Endodermal cell (in vitro differentiated cells): ENCODE measurements around the gene PHLDB2. TPM values are rescaled to one million over a fixed set of nuclear protein-coding genes. Genes with fewer than 3 reads are reported as not detected.

Source experiments
- DNase-seq: peaks from one replicate; pipeline ENCODE4 v3.0.0-alpha.2; 2017
- H3K27ac ChIP-seq: 2 replicates; pipeline ENCODE4 v1.5.1; 2013; ENCODE audit warnings: mild to moderate bottlenecking, low read depth, low read length, moderate library complexity
- H3K27me3 ChIP-seq: 2 replicates; pipeline ENCODE4 v1.6.1; 2013; ENCODE audit warnings: mild to moderate bottlenecking, low read length, moderate library complexity; ENCODE audit not compliant: insufficient read depth, control insufficient read depth, poor library complexity, severe bottlenecking
- H3K36me3 ChIP-seq: 2 replicates; pipeline ENCODE4 v1.7.0; 2013; ENCODE audit warnings: mild to moderate bottlenecking, low read length, moderate library complexity; ENCODE audit not compliant: control insufficient read depth, insufficient read depth
- H3K4me1 ChIP-seq: one replicate; pipeline ENCODE4 v1.7.0; 2013; ENCODE audit warnings: low read length; ENCODE audit not compliant: control insufficient read depth, insufficient read depth
- H3K4me3 ChIP-seq: 2 replicates; pipeline ENCODE4 v1.5.1; 2013; ENCODE audit warnings: mild to moderate bottlenecking, low read length, moderate library complexity
- H3K9ac ChIP-seq: 2 replicates; pipeline ENCODE4 v1.6.1; 2013; ENCODE audit warnings: mild to moderate bottlenecking, low read length, moderate library complexity; ENCODE audit not compliant: poor library complexity, severe bottlenecking; ENCODE audit errors: extremely low read depth
- H3K9me3 ChIP-seq: 2 replicates; pipeline ENCODE4 v1.6.1; 2013; ENCODE audit warnings: mild to moderate bottlenecking, low read length, moderate library complexity; ENCODE audit not compliant: control insufficient read depth
- H3K27ac Mint-ChIP-seq: 2 replicates; pipeline ENCODE4 v1.8.0; 2020; ENCODE audit warnings: mixed read lengths
- H3K27me3 Mint-ChIP-seq: 2 replicates; pipeline ENCODE4 v1.8.0; 2021; ENCODE audit warnings: mild to moderate bottlenecking, mixed read lengths; ENCODE audit not compliant: insufficient read depth
- H3K36me3 Mint-ChIP-seq: 2 replicates; pipeline ENCODE4 v1.8.0; 2020; ENCODE audit warnings: low read depth, mixed read lengths
- H3K4me1 Mint-ChIP-seq: 2 replicates; pipeline ENCODE4 v1.8.0; 2020; ENCODE audit warnings: mixed read lengths
- H3K4me3 Mint-ChIP-seq: 2 replicates; pipeline ENCODE4 v1.8.0; 2020; ENCODE audit warnings: mild to moderate bottlenecking, moderate library complexity, mixed read lengths
- H3K9me3 Mint-ChIP-seq: 2 replicates; pipeline ENCODE4 v1.8.0; 2020; ENCODE audit warnings: mild to moderate bottlenecking, mixed read lengths
- CTCF ChIP-seq: fragments of 200-600 bp; sonication (generic); conservative IDR thresholded peaks from 2 replicates; pipeline ENCODE4 v1.5.0; 2021; ENCODE audit warnings: antibody characterized with exemption, mild to moderate bottlenecking
- WGBS, 2 experiments: methylation state at CpG; one replicate each; pipeline versions ENCODE4 v1.1.5 to v1.1.7; 2013; ENCODE audit warnings: missing lambda C conversion rate in 2 of 2, mixed read lengths in 1 of 2; ENCODE audit not compliant: insufficient coverage in 1 of 2, insufficient read length in 1 of 2; 5-methylcytosine and 5-hydroxymethylcytosine counted together
- total RNA-seq, 2 donors: library from RNA; stranded (reverse); fragmentation: NEBNext Ultra II Directional in 1 of 2; extraction: Animal tissue kit (Norgen Biotek cat#: 25700) in 1 of 2; gene quantifications; 2 replicates in 1 of 2; 3 replicates in 1 of 2; pipeline ENCODE4 v1.2.1, GENCODE V29; 2021

PHLDB2 gene
- total RNA-seq, 2 donors from 2014 or later = 59.5 to 67.4 TPM

GRCh38 chr3:111926266-111926676 lies 67.2 kb downstream of the PHLDB2 start:
- peaks cover 4% of the 10 kb centered on the region for H3K4me1 Mint-ChIP-seq
- H3K9me3 Mint-ChIP-seq = no peaks in the 10 kb centered on the region
- peaks cover 39% of the 10 kb centered on the region for H3K36me3 Mint-ChIP-seq
- no peak overlapping the region for H3K27ac ChIP-seq
- no peak overlapping the region for H3K4me3 Mint-ChIP-seq
- DNase-seq = no peak
- no peaks in the 10 kb centered on the region for H3K27me3 ChIP-seq
- no peaks in the 10 kb centered on the region for H3K27me3 Mint-ChIP-seq
- WGBS, 2 experiments = 65% methylated on average over 3 of the region's 3 CpGs; no CpG with 5 or more reads in 1 of the 2 experiments
- H3K4me3 ChIP-seq = no peak overlapping the region
- peaks cover 51% of the 10 kb centered on the region for H3K36me3 ChIP-seq
- no peaks in the 10 kb centered on the region for H3K9me3 ChIP-seq
- H3K27ac Mint-ChIP-seq = no peak overlapping the region
- H3K4me1 ChIP-seq = no peaks in the 10 kb centered on the region
- H3K9ac ChIP-seq = no peak overlapping the region
- no peak for TF ChIP-seq CTCF

GRCh38 chr3:111928613-111929012 lies 69.5 kb downstream of the PHLDB2 start:
- peaks cover under 1% of the 10 kb centered on the region for H3K9me3 ChIP-seq
- 90 to 93% methylated on average over 2 of the region's 2 CpGs for WGBS, 2 experiments
- H3K4me3 ChIP-seq = no peak overlapping the region
- H3K4me1 ChIP-seq = no peaks in the 10 kb centered on the region
- Mint-ChIP-seq H3K27me3 (no peaks in the 10 kb centered on the region), H3K4me1 (peaks cover 6% of the 10 kb centered on the region), H3K27ac (no peak overlapping the region), H3K36me3 (peaks cover 38% of the 10 kb centered on the region), H3K9me3 (no peaks in the 10 kb centered on the region), H3K4me3 (no peak overlapping the region)
- H3K9ac ChIP-seq = no peak overlapping the region
- no peak for TF ChIP-seq CTCF
- no peaks in the 10 kb centered on the region for H3K27me3 ChIP-seq
- H3K27ac ChIP-seq = no peak overlapping the region
- peaks cover 65% of the 10 kb centered on the region for H3K36me3 ChIP-seq
- DNase-seq = no peak

- Histone ChIP-seq H3K4me3 (no peak overlapping the region), H3K27me3 (no peaks in the 10 kb centered on the region), H3K9me3 (peaks cover 8% of the 10 kb centered on the region), H3K27ac (no peak overlapping the region), H3K9ac (no peak overlapping the region), H3K36me3 (peaks cover 66% of the 10 kb centered on the region), H3K4me1 (no peaks in the 10 kb centered on the region)
- H3K36me3 Mint-ChIP-seq = peaks cover 37% of the 10 kb centered on the region
- H3K4me3 Mint-ChIP-seq = no peak overlapping the region
- no peaks in the 10 kb centered on the region for H3K9me3 Mint-ChIP-seq
- H3K27ac Mint-ChIP-seq = no peak overlapping the region
- no peaks in the 10 kb centered on the region for H3K27me3 Mint-ChIP-seq
- TF ChIP-seq CTCF = no peak
- H3K4me1 Mint-ChIP-seq = peaks cover 6% of the 10 kb centered on the region
- DNase-seq = no peak
- WGBS, 2 experiments = 90 to 100% methylated on average over 1 to 2 of the region's 2 CpGs
These were observed 70.4 kb downstream of the PHLDB2 start for GRCh38 chr3:111929484-111929883.
